B cell (primary cell): ENCODE measurements around the gene GNAL. TPM values are rescaled to one million over a fixed set of nuclear protein-coding genes. Genes with fewer than 3 reads are reported as not detected.

Experiments used
- ATAC-seq: fragments of 200-7000 bp; cut with Tn5 transposase; one replicate; pipeline ENCODE4 v1.10.0; 2021; ENCODE audit warnings: low read depth, mild to moderate bottlenecking, moderate number of reproducible peaks, moderate library complexity
- CTCF ChIA-PET: fragments of 350-600 bp; sonication (Branson Sonifier 250); formaldehyde crosslinking; loops from one replicate; lab custom pipeline; 2021; ENCODE audit warnings: antibody characterized with exemption, inconsistent platforms; lab: Charles Lee
- POLR2A ChIA-PET: fragments of 350-600 bp; sonication (Branson Sonifier 250); formaldehyde crosslinking; loops from one replicate; lab custom pipeline; 2021; ENCODE audit warnings: antibody characterized with exemption; lab: Charles Lee
- DNase-seq: peaks from one replicate; pipeline ENCODE4 v3.0.0; 2013
- H2AFZ ChIP-seq: 2 replicates; pipeline ENCODE4 v1.6.1; 2012; ENCODE audit warnings: mild to moderate bottlenecking, low read depth, low read length; ENCODE audit not compliant: insufficient read depth, poor library complexity, severe bottlenecking
- H3K27ac ChIP-seq, 2 donors: 1 replicate in 1 of 2; 2 replicates in 1 of 2; pipeline ENCODE4 v1.5.1; 2012 to 2013; ENCODE audit warnings: low read length in 2 of 2, mild to moderate bottlenecking in 2 of 2, moderate library complexity in 1 of 2
- H3K27me3 ChIP-seq, 4 experiments: fragments of 200-600 bp in 1 of 4; sonication (generic) in 1 of 4; replicated peaks in 1 of 4; 1 replicate in 2 of 4; 2 replicates in 2 of 4; pipeline versions ENCODE4 v1.6.1 to v1.7.0; 2013 to 2016; ENCODE audit warnings: low read length in 3 of 4, mild to moderate bottlenecking in 2 of 4, mixed read lengths in 1 of 4, moderate library complexity in 1 of 4; ENCODE audit not compliant: insufficient read depth in 4 of 4, control insufficient read depth in 3 of 4; ENCODE audit errors: control extremely low read depth in 1 of 4
- H3K36me3 ChIP-seq, 2 experiments: replicated peaks in 1 of 2; 1 replicate in 1 of 2; 2 replicates in 1 of 2; pipeline versions ENCODE4 v1.6.1 to v1.7.1; 2013; ENCODE audit warnings: low read length in 1 of 2; ENCODE audit not compliant: insufficient read depth in 2 of 2, control insufficient read depth in 1 of 2; ENCODE audit errors: control extremely low read depth in 1 of 2, extremely low read depth in 1 of 2
- H3K4me1 ChIP-seq, 2 donors: fragments of 200-600 bp in 1 of 2; sonication (generic) in 1 of 2; 1 replicate in 1 of 2; 2 replicates in 1 of 2; pipeline versions ENCODE4 v1.5.1 to v1.6.1; 2013 to 2017; ENCODE audit warnings: low read length in 2 of 2; ENCODE audit not compliant: control insufficient read depth in 2 of 2, insufficient read depth in 2 of 2
- H3K4me2 ChIP-seq: replicated peaks from 2 replicates; pipeline ENCODE3; 2012; ENCODE audit warnings: mild to moderate bottlenecking, low read depth, low read length; ENCODE audit not compliant: poor library complexity, severe bottlenecking
- H3K4me3 ChIP-seq, 5 experiments: fragments of 200-600 bp in 1 of 5; sonication (generic) in 1 of 5; 1 replicate in 3 of 5; 2 replicates in 2 of 5; pipeline versions ENCODE4 v1.5.1 to v1.7.0; 2011 to 2016; ENCODE audit warnings: low read length in 4 of 5, mild to moderate bottlenecking in 4 of 5, low read depth in 2 of 5, control low read depth in 1 of 5, moderate library complexity in 1 of 5; ENCODE audit not compliant: insufficient read depth in 1 of 5; ENCODE audit errors: control extremely low read depth in 1 of 5, extremely low read depth in 1 of 5
- H3K79me2 ChIP-seq: fragments of 200-600 bp; sonication (generic); one replicate; pipeline ENCODE4 v1.6.0; 2016; ENCODE audit warnings: low read length; ENCODE audit not compliant: control insufficient read depth, insufficient read depth
- H3K9ac ChIP-seq: fragments of 200-600 bp; sonication (generic); 2 replicates; pipeline ENCODE4 v1.6.1; 2017; ENCODE audit warnings: mild to moderate bottlenecking, low read length, moderate library complexity
- H3K9me3 ChIP-seq, 3 donors: one replicate each; pipeline versions ENCODE4 v1.6.1 to v1.7.1; 2013; ENCODE audit warnings: low read length in 2 of 3; ENCODE audit not compliant: control insufficient read depth in 2 of 3, insufficient read depth in 1 of 3; ENCODE audit errors: control extremely low read depth in 1 of 3
- H4K20me1 ChIP-seq: 2 replicates; pipeline ENCODE4 v1.6.0; 2012; ENCODE audit warnings: mild to moderate bottlenecking, low read length; ENCODE audit not compliant: insufficient read depth, control insufficient read depth, poor library complexity, severe bottlenecking
- H3K27ac Mint-ChIP-seq: one replicate; pipeline ENCODE4 v1.8.0; 2021; ENCODE audit warnings: mixed read lengths
- H3K27me3 Mint-ChIP-seq: one replicate; pipeline ENCODE4 v1.8.0; 2021; ENCODE audit warnings: mixed read lengths
- H3K4me1 Mint-ChIP-seq: one replicate; pipeline ENCODE4 v1.8.0; 2021; ENCODE audit warnings: mixed read lengths
- H3K4me3 Mint-ChIP-seq: one replicate; pipeline ENCODE4 v1.8.0; 2021; ENCODE audit warnings: mixed read lengths
- H3K9me3 Mint-ChIP-seq: one replicate; pipeline ENCODE4 v1.8.0; 2022; ENCODE audit warnings: mixed read lengths; ENCODE audit not compliant: insufficient read depth
- EZH2 ChIP-seq: IDR thresholded peaks from 2 replicates; pipeline ENCODE4 v1.6.1; 2012; ENCODE audit warnings: borderline replicate concordance, low read depth, mild to moderate bottlenecking, moderate library complexity, low read length; ENCODE audit not compliant: insufficient read depth, poor library complexity, severe bottlenecking
- WGBS: methylation state at CpG from one replicate; pipeline ENCODE4 v1.1.5; 2013; ENCODE audit warnings: missing lambda C conversion rate; ENCODE audit not compliant: insufficient coverage; 5-methylcytosine and 5-hydroxymethylcytosine counted together
- intact Hi-C: fragments of 100-400 bp; cut with micrococcal nuclease; formaldehyde crosslinking; loops from one replicate; pipeline ENCODE4 v1.10.0; 2022
- polyA plus RNA-seq: library from polyadenylated mRNA; depleted of rRNA; stranded (reverse); fragments of >200 nt; gene quantifications from 2 replicates; pipeline ENCODE4 v1.2.3, GENCODE V29; 2012
- total RNA-seq, 2 donors: library from RNA; stranded (reverse); fragments of 120-200 nt in 1 of 2; gene quantifications; 1 replicate in 1 of 2; 2 replicates in 1 of 2; pipeline versions ENCODE4 v1.2.3 to v1.2.4, GENCODE V29; 2013 to 2022
- TF ChIP-seq, protein P1 (sequence below): fragments of 200-600 bp; IDR thresholded peaks from one replicate; pipeline ENCODE4 v1.8.0; 2022; ENCODE audit warnings: antibody characterized with exemption, mild to moderate bottlenecking

GNAL gene
- total and polyA plus RNA-seq, 2 donors (not counting 1 experiment from before 2014, with no cell fraction given): 0.01 to 0.12 TPM

GRCh38 chr18:11780042-11780441 lies 91.0 kb downstream of the GNAL start:
- CTCF ChIA-PET: no interaction called here
- H3K4me1 Mint-ChIP-seq: no peaks in the 10 kb centered on the region

GRCh38 chr18:11783716-11784331 lies 94.8 kb downstream of the GNAL start:
- no peak for DNase-seq
- TF ChIP-seq EZH2: no peak
- TF ChIP-seq, protein P1, sequence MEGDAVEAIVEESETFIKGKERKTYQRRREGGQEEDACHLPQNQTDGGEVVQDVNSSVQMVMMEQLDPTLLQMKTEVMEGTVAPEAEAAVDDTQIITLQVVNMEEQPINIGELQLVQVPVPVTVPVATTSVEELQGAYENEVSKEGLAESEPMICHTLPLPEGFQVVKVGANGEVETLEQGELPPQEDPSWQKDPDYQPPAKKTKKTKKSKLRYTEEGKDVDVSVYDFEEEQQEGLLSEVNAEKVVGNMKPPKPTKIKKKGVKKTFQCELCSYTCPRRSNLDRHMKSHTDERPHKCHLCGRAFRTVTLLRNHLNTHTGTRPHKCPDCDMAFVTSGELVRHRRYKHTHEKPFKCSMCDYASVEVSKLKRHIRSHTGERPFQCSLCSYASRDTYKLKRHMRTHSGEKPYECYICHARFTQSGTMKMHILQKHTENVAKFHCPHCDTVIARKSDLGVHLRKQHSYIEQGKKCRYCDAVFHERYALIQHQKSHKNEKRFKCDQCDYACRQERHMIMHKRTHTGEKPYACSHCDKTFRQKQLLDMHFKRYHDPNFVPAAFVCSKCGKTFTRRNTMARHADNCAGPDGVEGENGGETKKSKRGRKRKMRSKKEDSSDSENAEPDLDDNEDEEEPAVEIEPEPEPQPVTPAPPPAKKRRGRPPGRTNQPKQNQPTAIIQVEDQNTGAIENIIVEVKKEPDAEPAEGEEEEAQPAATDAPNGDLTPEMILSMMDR: no peak
- peaks cover 26% of the 10 kb centered on the region for H3K27me3 Mint-ChIP-seq

More at GRCh38 chr18:11780042-11780441, 91.0 kb downstream of the GNAL start:
- ATAC-seq: no peak
- H3K4me3 ChIP-seq: no peak overlapping the region
- H3K4me1 ChIP-seq: no peaks in the 10 kb centered on the region
- no peak overlapping the region for H2AFZ ChIP-seq
- H4K20me1 ChIP-seq: no peaks in the 10 kb centered on the region
- TF ChIP-seq, protein P1: no peak
- no peak for TF ChIP-seq EZH2
- H3K27me3 Mint-ChIP-seq: peaks cover 16% of the 10 kb centered on the region
- no peak overlapping the region for H3K27ac Mint-ChIP-seq
- H3K36me3 ChIP-seq: no peaks in the 10 kb centered on the region
- H3K4me3 Mint-ChIP-seq: no peak overlapping the region
- H3K9ac ChIP-seq: no peak overlapping the region
- no CpG with 5 or more reads among the region's 5 CpGs for WGBS
- no peak overlapping the region for H3K27ac ChIP-seq
- H3K9me3 ChIP-seq: no peaks in the 10 kb centered on the region
- no peaks in the 10 kb centered on the region for H3K9me3 Mint-ChIP-seq
- intact Hi-C loops: no loop called here
- DNase-seq: no peak
- no peak overlapping the region for H3K4me2 ChIP-seq
- POLR2A ChIA-PET: no interaction called here
- peaks cover 0 to 5% (median 1%) of the 10 kb centered on the region in 4 experiments for H3K27me3 ChIP-seq
- no peaks in the 10 kb centered on the region for H3K79me2 ChIP-seq

More at GRCh38 chr18:11783716-11784331, 94.8 kb downstream of the GNAL start:
- 84% methylated on average over 7 of the region's 7 CpGs for WGBS
- intact Hi-C loops: no loop called here
- no peak for ATAC-seq
- Histone ChIP-seq H3K4me2 (no peak overlapping the region), H3K9me3 (no peaks in the 10 kb centered on the region), H3K9ac (no peak overlapping the region), H4K20me1 (no peaks in the 10 kb centered on the region), H3K4me3 (no peak overlapping the region), H3K27ac (no peak overlapping the region), H2AFZ (no peak overlapping the region), H3K4me1 (no peaks in the 10 kb centered on the region), H3K79me2 (no peaks in the 10 kb centered on the region), H3K36me3 (no peaks in the 10 kb centered on the region), H3K27me3 (peaks cover 0 to 11% (median 3%) of the 10 kb centered on the region in 4 experiments)
- H3K4me1 Mint-ChIP-seq: no peaks in the 10 kb centered on the region
- H3K9me3 Mint-ChIP-seq: no peaks in the 10 kb centered on the region
- CTCF ChIA-PET: no interaction called here
- POLR2A ChIA-PET: no interaction called here
- H3K4me3 Mint-ChIP-seq: no peak overlapping the region
- H3K27ac Mint-ChIP-seq: no peak overlapping the region
